NCI-H1436 (cell line): ENCODE measurements around the gene CHAC1.

ENCODE experiments used
- DNase-seq: peaks from one replicate; lab custom pipeline; 2025; lab: John Stamatoyannopoulos, UW

Gene CHAC1

DNA sequence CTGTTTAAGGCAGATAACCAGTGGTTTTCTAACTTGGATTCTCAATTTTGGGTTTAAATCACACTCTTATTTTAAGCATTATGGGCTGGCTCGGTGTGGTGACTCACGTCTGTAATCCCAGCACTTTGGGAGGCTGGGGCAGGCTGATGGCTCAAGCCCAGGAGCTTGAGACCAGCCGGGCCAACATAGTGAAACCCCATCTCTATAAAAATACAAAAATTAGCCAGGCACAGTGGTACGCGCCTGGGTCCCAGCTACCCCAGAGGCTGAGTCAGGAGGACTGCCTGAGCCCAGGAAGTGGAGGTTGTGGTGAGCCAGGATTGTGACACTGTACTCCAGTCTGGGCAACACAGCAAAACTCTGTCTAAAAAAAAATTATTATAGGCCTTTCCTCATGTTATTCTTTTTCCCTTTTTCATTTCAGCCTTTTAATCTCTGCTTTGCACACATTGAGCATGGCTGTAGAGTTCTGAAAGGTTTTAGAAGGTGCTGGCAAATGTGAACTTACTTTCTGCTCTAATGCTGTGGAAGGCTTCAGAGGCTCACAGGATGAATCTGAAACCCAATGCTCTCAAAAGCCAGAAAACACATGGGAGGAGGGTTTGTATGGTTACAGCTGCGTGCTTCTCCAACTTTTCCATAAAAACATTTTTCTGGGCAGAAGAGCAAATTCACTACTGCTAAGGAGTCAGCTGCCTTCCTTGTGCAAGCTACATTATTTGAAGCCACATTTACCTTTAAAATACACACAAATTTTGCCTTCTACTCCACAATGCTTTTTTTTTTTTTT lies 32.5 kb downstream of the CHAC1 start:
- DNase-seq, result no peak

GRCh38 chr15:40986820-40987219 lies 33.5 kb downstream of the CHAC1 start:
- DNase-seq, result no peak

DNA sequence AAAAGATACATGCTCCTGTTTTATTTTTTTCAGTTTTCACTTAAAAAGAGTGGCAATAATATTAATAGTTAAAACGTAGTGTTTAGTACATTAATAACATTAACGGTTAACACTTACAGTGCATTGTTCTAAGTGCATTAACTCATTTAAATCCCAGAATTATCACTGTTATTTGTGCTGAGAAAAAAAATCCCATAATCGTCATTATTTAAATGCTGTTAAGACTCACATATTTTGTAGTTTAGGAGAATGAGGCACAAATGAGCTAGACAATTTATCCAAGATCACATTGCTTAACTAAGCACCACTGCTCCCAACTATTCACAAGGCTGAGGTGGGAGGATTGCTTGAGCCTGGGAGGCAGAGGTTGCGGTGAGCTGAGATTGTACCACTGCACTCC lies 34.9 kb downstream of the CHAC1 start:
- no peak for DNase-seq

DNA sequence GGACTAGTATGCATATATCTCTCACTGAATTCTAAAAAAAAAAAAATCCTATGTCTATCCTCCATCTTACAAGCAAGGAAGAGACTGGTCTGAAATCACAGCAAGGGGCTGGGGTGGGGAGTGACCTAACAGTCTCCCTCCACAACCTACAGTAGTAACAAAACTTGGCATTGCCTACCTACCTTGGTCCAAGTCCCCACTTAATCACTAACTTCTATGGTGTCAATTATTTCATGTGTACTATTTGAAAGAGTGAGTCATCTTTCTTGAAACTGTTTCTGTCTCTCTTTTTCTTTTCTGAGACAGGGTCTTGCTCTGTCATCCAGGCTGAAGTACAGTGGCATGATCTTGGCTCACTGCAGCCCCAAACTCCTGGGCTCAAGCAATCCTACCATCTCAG lies 36.8 kb downstream of the CHAC1 start:
- DNase-seq, result no peak

DNA sequence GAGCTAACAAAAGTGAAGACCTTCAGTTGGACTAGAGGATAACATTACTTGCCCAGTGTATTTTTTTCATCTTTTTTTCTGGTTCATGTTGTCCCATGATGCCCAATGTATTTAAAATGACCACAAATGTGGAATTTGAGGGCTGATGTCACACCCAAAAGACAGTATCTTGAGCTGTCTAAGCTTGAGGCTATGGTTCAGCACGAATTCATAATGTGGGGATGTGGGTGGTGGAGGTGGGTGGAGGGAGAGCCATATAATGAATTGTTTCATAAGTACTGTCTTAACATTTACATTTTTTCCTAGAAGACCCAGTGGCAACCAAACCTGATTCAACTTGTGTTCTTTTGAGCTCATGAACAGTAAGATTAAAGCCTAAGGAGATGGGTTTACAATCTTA lies 37.5 kb downstream of the CHAC1 start:
- no peak for DNase-seq

GRCh38 chr15:40991355-40991754 lies 38.1 kb downstream of the CHAC1 start:
- no peak for DNase-seq

GRCh38 chr15:40992241-40992741 lies 39.0 kb downstream of the CHAC1 start:
- DNase-seq, result no peak

- DNase-seq, result no peak
Measured at GRCh38 chr15:40992825-40993224, 39.6 kb downstream of the CHAC1 start.

- no peak for DNase-seq
Measured at GRCh38 chr15:40995656-40996055, 42.4 kb downstream of the CHAC1 start.

DNA sequence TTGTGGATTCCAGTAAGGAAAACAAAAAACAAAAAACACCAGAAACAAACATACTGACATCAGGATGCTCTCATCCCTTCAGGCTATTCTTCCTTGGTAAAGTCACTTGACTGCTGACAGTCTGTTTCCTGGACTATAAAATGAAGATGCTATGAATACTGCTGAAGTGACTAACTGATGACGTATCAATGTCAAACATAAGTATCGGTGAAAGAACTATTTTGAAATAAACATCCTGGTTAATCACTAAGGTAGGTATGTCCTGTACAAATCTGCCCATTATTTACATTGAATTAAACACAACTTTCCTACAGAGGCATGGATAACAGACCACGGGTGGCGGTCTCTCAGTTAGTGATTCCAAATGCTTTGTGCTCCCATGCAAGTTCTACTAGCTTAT lies 45.9 kb downstream of the CHAC1 start:
- no peak for DNase-seq

- DNase-seq, result no peak
Measured at GRCh38 chr15:41001524-41002214, 48.4 kb downstream of the CHAC1 start.

DNA sequence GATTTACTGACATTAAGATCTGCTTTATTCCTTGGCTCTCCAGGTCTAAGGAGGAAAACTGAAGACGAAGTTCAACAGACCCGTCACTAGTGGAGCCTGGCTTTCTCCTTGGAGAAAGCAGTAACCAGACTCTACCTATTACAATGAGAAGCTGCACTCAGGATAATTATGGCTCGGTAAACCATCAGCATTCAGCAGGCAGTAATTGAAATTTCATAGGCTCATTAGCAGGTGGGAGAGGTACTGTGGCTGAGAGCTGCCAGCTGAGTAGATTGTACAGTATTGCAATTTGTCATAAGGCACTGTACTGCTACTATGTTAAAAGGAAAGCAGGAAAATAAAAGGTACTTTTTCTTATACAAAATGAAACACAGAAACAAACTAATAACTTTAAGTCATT lies 51.2 kb downstream of the CHAC1 start:
- peak; percentile 64 for DNase-seq
